ENCODE results near the gene USP15. TPM values are rescaled to one million over a fixed set of nuclear protein-coding genes. Genes with fewer than 3 reads are reported as not detected.

USP15 gene
- total RNA-seq, 1 experiment from 2014 or later, result 42.9 TPM

DNA sequence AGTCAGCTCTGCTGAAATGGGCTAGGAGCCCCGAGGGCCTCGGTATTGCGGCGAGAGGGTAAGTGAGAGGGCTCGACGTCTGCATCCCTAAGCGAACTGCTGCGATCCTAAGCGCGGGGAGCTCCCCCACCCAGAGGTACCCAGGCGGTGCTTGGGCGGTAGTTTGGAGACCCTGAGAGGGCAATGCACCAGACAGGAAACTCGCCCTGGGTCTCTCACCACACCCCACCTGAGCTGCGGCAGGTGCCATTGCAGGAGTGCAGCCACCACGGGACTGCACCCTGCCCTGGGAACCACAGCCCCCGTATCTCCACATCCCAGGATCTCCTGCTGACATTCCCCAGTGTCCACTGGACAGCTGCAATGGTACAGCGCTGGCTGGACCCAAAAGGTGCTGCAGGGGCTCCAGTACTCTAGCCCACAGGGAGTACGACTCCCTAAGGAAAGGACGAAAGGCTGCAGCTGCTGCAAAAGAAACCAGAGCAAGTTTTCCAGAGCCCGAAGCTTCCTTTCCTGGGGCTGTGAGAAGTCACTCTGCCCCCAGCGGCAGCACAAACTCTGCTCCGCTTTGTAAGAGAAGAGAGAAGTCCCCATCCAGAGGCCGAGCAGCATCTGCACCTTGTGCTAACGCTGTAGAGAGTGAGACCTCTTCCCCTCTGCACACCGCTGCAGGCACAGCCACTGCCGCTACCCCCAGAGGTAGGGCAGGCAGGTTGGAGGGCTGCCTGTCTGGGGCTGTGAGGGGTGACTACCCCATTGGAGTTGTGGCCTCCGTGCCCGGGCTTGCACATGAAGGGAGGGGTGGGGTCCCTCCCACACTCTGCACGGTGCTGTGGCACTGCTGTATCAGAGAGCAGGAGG, 175.3 kb downstream of the USP15 start:
- Histone ChIP-seq H3K9me3 (no peaks in the 10 kb centered on the region), H3K4me1 (no peaks in the 10 kb centered on the region), H3K36me3 (ENCODE audit: control insufficient read depth, insufficient read depth, low read length) (no peaks in the 10 kb centered on the region), H3K4me3 (ENCODE audit: low read depth, low read length) (peak overlapping the region; percentile 54), H3K27me3 (replicated peaks; ENCODE audit: control insufficient read depth, insufficient read depth, low read length) (no peaks in the 10 kb centered on the region)
- intact Hi-C loops (cut with micrococcal nuclease; ENCODE audit: unreplicated experiment), result loop anchor here (1.0 to 5.0 kb wide), 3 partner anchors 89 to 174 kb away; no protein-coding TSS in a partner anchor
- no peaks in the 10 kb centered on the region for H3K36me3 Mint-ChIP-seq (ENCODE audit: insufficient read depth, unreplicated experiment)
- DNase-seq, result peak; percentile 63 to 70
- no peaks in the 10 kb centered on the region for H3K4me1 Mint-ChIP-seq (ENCODE audit: low read depth, unreplicated experiment)
- TF ChIP-seq, protein P1, sequence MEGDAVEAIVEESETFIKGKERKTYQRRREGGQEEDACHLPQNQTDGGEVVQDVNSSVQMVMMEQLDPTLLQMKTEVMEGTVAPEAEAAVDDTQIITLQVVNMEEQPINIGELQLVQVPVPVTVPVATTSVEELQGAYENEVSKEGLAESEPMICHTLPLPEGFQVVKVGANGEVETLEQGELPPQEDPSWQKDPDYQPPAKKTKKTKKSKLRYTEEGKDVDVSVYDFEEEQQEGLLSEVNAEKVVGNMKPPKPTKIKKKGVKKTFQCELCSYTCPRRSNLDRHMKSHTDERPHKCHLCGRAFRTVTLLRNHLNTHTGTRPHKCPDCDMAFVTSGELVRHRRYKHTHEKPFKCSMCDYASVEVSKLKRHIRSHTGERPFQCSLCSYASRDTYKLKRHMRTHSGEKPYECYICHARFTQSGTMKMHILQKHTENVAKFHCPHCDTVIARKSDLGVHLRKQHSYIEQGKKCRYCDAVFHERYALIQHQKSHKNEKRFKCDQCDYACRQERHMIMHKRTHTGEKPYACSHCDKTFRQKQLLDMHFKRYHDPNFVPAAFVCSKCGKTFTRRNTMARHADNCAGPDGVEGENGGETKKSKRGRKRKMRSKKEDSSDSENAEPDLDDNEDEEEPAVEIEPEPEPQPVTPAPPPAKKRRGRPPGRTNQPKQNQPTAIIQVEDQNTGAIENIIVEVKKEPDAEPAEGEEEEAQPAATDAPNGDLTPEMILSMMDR (IDR thresholded peaks at IDR 0.05; ENCODE audit: insufficient read depth in 1 of 2, low read depth in 1 of 2, low read length in 1 of 2, severe bottlenecking in 1 of 2, unreplicated experiment in 1 of 2), result peak in 1 of 2 experiments; percentile 74
- no peaks in the 10 kb centered on the region for H3K9me3 Mint-ChIP-seq (ENCODE audit: unreplicated experiment)
- H3K27me3 Mint-ChIP-seq (ENCODE audit: insufficient read depth, unreplicated experiment), result peaks cover 10% of the 10 kb centered on the region
- H3K27ac Mint-ChIP-seq (ENCODE audit: unreplicated experiment), result peak overlapping the region; percentile 39
- peak overlapping the region; percentile 93 for H3K4me3 Mint-ChIP-seq (ENCODE audit: unreplicated experiment)
- POLR2A ChIA-PET, result interaction anchor here (1.2 kb wide), 1 partner anchor 32 kb away, joined by 3 read pairs; no protein-coding TSS in a partner anchor
- no TSS peak for BruUV-seq (replicated peaks)
- CTCF ChIA-PET, result interaction anchor here (0.6 to 2.4 kb wide), 9 partner anchors 9 to 633 kb away, joined by 3 to 9 read pairs (median 4); partner anchors contain the start of genes MON2 and USP15

DNA sequence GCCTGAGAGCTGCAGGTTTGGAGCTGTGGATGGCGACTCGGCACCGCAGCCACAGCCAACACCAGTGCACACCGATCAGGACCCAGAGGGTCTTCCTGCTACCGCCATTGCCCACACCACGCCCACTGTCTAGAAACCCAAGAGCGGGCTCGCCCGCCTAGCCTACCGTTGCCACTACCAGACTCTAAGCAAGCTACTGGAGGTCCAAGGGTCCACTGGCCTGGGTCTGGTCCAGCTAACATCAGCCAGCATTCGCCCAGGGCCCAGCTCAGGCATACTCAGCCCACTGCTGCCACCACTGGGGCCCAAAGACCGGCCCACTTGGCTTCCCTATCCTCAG, 175.9 kb downstream of the USP15 start:
- CTCF ChIA-PET, result interaction anchor here (0.6 to 2.4 kb wide), 4 partner anchors 15 to 176 kb away, joined by 3 to 9 read pairs (median 5); partner anchors contain the start of genes MON2 and USP15
- peaks cover 5% of the 10 kb centered on the region for H3K9me3 Mint-ChIP-seq (ENCODE audit: unreplicated experiment)

DNA sequence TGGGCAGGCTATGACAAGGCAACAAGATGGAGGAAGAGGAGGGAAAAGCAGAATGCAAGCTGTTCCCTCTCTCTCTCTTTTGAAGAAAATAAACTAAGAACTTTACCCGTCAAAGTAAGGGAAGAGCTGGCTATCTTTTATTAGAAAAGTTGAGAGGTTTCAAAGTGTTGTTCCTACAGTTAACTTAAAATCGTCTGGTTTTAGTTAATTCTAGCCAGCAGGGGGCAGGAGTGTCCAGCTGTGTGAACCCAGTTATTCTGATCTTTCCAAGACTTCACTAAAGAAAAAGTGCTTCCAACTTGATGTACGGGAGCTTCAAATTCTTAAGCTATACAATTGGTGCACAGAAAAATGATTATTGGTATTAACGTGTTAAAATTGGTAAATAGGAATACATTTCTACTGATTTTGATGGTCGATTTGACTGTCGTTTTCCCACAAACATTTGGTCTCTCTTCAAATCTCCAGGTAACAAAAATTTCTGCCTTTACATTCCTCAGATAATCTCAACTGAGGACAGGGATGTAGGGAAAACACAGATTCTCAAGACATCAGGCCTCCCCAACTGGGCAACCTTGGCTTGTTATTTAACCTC, 178.0 kb downstream of the USP15 start:
- peaks cover 11% of the 10 kb centered on the region for H3K9me3 ChIP-seq
- CTCF ChIA-PET, result interaction anchor here (0.7 to 1.2 kb wide), 3 partner anchors 29 to 631 kb away, joined by 3 to 10 read pairs (median 4); partner anchors contain the start of gene MON2
- Mint-ChIP-seq H3K27ac (ENCODE audit: unreplicated experiment) (no peak overlapping the region), H3K27me3 (ENCODE audit: insufficient read depth, unreplicated experiment) (peaks cover 4% of the 10 kb centered on the region), H3K9me3 (ENCODE audit: unreplicated experiment) (peaks cover 26% of the 10 kb centered on the region), H3K4me3 (ENCODE audit: unreplicated experiment) (no peak overlapping the region), H3K4me1 (ENCODE audit: low read depth, unreplicated experiment) (no peaks in the 10 kb centered on the region), H3K36me3 (ENCODE audit: insufficient read depth, unreplicated experiment) (no peaks in the 10 kb centered on the region)
- no TSS peak for BruUV-seq (replicated peaks)
- no peak overlapping the region for H3K4me3 ChIP-seq (ENCODE audit: low read depth, low read length)
- no peaks in the 10 kb centered on the region for H3K27me3 ChIP-seq (replicated peaks; ENCODE audit: control insufficient read depth, insufficient read depth, low read length)
- no peaks in the 10 kb centered on the region for H3K4me1 ChIP-seq
- POLR2A ChIA-PET, result no interaction called here
- TF ChIP-seq, protein P1 (IDR thresholded peaks at IDR 0.05; ENCODE audit: insufficient read depth in 1 of 2, low read depth in 1 of 2, low read length in 1 of 2, severe bottlenecking in 1 of 2, unreplicated experiment in 1 of 2), result peak; percentile 40 to 61
- intact Hi-C loops (cut with micrococcal nuclease; ENCODE audit: unreplicated experiment), result loop anchor here (1.0 to 5.0 kb wide), 7 partner anchors 29 to 661 kb away; partner anchors contain the start of gene MON2
- H3K36me3 ChIP-seq (ENCODE audit: control insufficient read depth, insufficient read depth, low read length), result no peaks in the 10 kb centered on the region
- DNase-seq, result peak; percentile 44 to 69

More for the DNA sequence above, 175.9 kb downstream of the USP15 start:
- Mint-ChIP-seq H3K27me3 (ENCODE audit: insufficient read depth, unreplicated experiment) (peaks cover 6% of the 10 kb centered on the region), H3K27ac (ENCODE audit: unreplicated experiment) (no peak overlapping the region), H3K4me3 (ENCODE audit: unreplicated experiment) (no peak overlapping the region), H3K4me1 (ENCODE audit: low read depth, unreplicated experiment) (no peaks in the 10 kb centered on the region), H3K36me3 (ENCODE audit: insufficient read depth, unreplicated experiment) (no peaks in the 10 kb centered on the region)
- no peaks in the 10 kb centered on the region for H3K27me3 ChIP-seq (replicated peaks; ENCODE audit: control insufficient read depth, insufficient read depth, low read length)
- BruUV-seq (replicated peaks), result no TSS peak
- no peak overlapping the region for H3K4me3 ChIP-seq (ENCODE audit: low read depth, low read length)
- TF ChIP-seq, protein P1 (IDR thresholded peaks at IDR 0.05; ENCODE audit: insufficient read depth in 1 of 2, low read depth in 1 of 2, low read length in 1 of 2, severe bottlenecking in 1 of 2, unreplicated experiment in 1 of 2), result no peak
- no peak for DNase-seq
- POLR2A ChIA-PET, result no interaction called here
- intact Hi-C loops (cut with micrococcal nuclease; ENCODE audit: unreplicated experiment), result loop anchor here (5.0 kb wide), 1 partner anchor 166 kb away; no protein-coding TSS in a partner anchor
- H3K4me1 ChIP-seq, result no peaks in the 10 kb centered on the region
- H3K9me3 ChIP-seq, result peaks cover 6% of the 10 kb centered on the region
- H3K36me3 ChIP-seq (ENCODE audit: control insufficient read depth, insufficient read depth, low read length), result no peaks in the 10 kb centered on the region

Measured in Caco-2 (cell line).